ENCODE results near the gene ZBED5. TPM values are rescaled to one million over a fixed set of nuclear protein-coding genes. Genes with fewer than 3 reads are reported as not detected.
A peak's percentile ranks its signal among the peaks of the same experiment; 100 is the strongest.

The ZBED5 gene
- total and polyA plus RNA-seq, 9 of the 15 experiments (the other 6 are each of a cell fraction or from before 2014, with no cell fraction given) = 12.4 to 70.7 (median 26.8) TPM

DNA sequence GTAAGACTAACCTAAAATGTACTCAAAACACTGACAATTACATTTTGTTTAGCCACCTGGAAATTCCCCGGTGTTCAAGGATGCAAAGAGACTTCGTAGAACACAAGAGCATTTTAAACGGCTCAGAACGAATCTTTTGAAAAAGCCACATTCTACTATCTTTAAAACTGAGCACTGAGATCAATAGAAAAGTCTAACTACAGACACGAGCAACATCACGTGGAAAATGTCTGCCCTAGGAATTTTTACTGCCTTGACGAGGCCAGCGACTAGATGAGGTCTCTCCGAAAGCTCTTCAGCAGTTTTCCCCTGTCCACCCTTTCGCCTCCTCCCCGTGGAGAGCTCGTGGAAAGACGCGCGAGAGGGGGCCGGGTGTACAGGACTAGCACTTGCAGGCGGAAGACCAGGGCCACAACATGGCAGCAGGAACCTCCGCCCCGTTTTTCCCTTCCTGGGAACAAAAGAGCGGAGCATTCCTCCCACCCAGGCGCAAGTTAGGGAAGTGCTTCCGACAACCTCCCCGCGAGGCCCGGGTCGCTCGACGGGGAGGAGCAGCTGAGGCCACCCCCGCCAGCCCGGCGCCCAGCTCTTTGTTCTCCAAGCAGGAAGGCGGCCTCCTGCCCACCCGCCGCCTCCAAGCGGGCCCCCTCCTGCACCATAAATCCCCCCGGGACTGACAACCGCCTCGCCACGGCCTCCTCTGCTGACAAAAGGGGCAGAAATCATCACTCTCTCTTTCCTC lies 50.2 kb downstream of the ZBED5 start (continued):
- TF ChIP-seq, protein P1, sequence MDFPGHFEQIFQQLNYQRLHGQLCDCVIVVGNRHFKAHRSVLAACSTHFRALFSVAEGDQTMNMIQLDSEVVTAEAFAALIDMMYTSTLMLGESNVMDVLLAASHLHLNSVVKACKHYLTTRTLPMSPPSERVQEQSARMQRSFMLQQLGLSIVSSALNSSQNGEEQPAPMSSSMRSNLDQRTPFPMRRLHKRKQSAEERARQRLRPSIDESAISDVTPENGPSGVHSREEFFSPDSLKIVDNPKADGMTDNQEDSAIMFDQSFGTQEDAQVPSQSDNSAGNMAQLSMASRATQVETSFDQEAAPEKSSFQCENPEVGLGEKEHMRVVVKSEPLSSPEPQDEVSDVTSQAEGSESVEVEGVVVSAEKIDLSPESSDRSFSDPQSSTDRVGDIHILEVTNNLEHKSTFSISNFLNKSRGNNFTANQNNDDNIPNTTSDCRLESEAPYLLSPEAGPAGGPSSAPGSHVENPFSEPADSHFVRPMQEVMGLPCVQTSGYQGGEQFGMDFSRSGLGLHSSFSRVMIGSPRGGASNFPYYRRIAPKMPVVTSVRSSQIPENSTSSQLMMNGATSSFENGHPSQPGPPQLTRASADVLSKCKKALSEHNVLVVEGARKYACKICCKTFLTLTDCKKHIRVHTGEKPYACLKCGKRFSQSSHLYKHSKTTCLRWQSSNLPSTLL (IDR thresholded peaks at IDR 0.05) = no peak
- TF ChIP-seq ZNF589 (CRISPR knock-in tag; IDR thresholded peaks at IDR 0.05; ENCODE audit: low read depth) = no peak
- no peak for TF ChIP-seq FOSL1 (tag; conservative IDR thresholded peaks at IDR 0.05)
- TF ChIP-seq ZNF75A (CRISPR knock-in tag; IDR thresholded peaks at IDR 0.05) = no peak
- TF ChIP-seq ZNF830 (CRISPR knock-in tag; IDR thresholded peaks at IDR 0.05) = no peak

DNA sequence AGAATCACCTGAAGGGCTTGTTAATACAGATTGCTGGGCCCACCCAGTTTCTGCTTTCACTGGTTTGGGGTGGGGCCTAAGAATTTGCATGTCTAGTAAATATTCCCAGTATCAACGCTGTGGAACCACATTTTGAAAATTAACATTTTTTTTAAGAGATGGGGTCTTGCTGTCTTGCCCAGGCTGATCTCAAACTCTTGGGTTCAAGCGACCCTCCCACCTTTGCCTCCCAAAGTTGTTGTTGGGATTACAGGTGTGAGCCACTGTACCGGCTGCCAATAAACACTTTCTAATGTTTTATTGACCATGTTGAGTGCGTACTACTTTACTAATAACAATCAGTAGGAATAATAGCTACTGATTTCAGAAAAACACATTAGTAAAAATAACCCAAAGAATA lies 51.6 kb downstream of the ZBED5 start:
- H3K79me2 ChIP-seq (ENCODE audit: control insufficient read depth, insufficient read depth, low read length) = peaks cover 62% of the 10 kb centered on the region
- H3K9me3 ChIP-seq (replicated peaks; ENCODE audit: control insufficient read depth, insufficient read depth, low read depth, low read length) = no peaks in the 10 kb centered on the region
- ATAC-seq = no peak
- H3K4me2 ChIP-seq (ENCODE audit: insufficient read depth, low read length) = 0 out of 2 replicates have a peak overlapping the region, but pooled peaks have one; percentile 96
- no peak for FAIRE-seq
- no peak for DNase-seq (ENCODE audit: extremely low read depth in 1 of 4, low spot score in 3 of 4)
- peaks cover 3% of the 10 kb centered on the region; the same call in 1 of the 2 replicates for H4K20me1 ChIP-seq (replicated peaks; ENCODE audit: control insufficient read depth, insufficient read depth, low read length)
- in situ Hi-C loops (cut with MboI) = no loop called here
- ChIA-PET POLR2A (interaction anchor here (0.7 to 7.7 kb wide), 6 partner anchors 8 to 93 kb away, joined by 3 to 105 read pairs (median 38); partner anchors contain the start of gene ZBED5), CTCF (ENCODE audit: low intra/inter-chr PET ratio) (no interaction called here)
- no peak overlapping the region for H3K27ac ChIP-seq (ENCODE audit: extremely low read depth, low read depth, low read length)
- H3K36me3 ChIP-seq (ENCODE audit: control insufficient read depth, insufficient read depth, low read length) = peaks cover 65% of the 10 kb centered on the region
- BruUV-seq (replicated peaks) = no TSS peak
- TF ChIP-seq, protein P2, sequence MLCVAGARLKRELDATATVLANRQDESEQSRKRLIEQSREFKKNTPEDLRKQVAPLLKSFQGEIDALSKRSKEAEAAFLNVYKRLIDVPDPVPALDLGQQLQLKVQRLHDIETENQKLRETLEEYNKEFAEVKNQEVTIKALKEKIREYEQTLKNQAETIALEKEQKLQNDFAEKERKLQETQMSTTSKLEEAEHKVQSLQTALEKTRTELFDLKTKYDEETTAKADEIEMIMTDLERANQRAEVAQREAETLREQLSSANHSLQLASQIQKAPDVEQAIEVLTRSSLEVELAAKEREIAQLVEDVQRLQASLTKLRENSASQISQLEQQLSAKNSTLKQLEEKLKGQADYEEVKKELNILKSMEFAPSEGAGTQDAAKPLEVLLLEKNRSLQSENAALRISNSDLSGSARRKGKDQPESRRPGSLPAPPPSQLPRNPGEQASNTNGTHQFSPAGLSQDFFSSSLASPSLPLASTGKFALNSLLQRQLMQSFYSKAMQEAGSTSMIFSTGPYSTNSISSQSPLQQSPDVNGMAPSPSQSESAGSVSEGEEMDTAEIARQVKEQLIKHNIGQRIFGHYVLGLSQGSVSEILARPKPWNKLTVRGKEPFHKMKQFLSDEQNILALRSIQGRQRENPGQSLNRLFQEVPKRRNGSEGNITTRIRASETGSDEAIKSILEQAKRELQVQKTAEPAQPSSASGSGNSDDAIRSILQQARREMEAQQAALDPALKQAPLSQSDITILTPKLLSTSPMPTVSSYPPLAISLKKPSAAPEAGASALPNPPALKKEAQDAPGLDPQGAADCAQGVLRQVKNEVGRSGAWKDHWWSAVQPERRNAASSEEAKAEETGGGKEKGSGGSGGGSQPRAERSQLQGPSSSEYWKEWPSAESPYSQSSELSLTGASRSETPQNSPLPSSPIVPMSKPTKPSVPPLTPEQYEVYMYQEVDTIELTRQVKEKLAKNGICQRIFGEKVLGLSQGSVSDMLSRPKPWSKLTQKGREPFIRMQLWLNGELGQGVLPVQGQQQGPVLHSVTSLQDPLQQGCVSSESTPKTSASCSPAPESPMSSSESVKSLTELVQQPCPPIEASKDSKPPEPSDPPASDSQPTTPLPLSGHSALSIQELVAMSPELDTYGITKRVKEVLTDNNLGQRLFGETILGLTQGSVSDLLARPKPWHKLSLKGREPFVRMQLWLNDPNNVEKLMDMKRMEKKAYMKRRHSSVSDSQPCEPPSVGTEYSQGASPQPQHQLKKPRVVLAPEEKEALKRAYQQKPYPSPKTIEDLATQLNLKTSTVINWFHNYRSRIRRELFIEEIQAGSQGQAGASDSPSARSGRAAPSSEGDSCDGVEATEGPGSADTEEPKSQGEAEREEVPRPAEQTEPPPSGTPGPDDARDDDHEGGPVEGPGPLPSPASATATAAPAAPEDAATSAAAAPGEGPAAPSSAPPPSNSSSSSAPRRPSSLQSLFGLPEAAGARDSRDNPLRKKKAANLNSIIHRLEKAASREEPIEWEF (CRISPR knock-in tag; IDR thresholded peaks at IDR 0.05) = no peak
- no peak for TF ChIP-seq SMAD4 (CRISPR knock-in tag; conservative IDR thresholded peaks at IDR 0.05)
- TF ChIP-seq KLF10 (CRISPR knock-in tag; IDR thresholded peaks at IDR 0.05) = no peak
- peak; percentile 58; the same call in 1 of the 2 replicates for TF ChIP-seq RBFOX2 (IDR thresholded peaks at IDR 0.05; ENCODE audit: low read depth, low read length)
- TF ChIP-seq ZNF121 (CRISPR knock-in tag; conservative IDR thresholded peaks at IDR 0.05) = peak; percentile 97
- no peak for TF ChIP-seq ZNF224 (CRISPR knock-in tag; IDR thresholded peaks at IDR 0.05)
- no peak for TF ChIP-seq ARHGAP35 (IDR thresholded peaks at IDR 0.05; ENCODE audit: partially characterized antibody)
- no peak for TF ChIP-seq DDX20 (tag; IDR thresholded peaks at IDR 0.05; ENCODE audit: low read depth)
- peak overlapping the region; percentile 94; the same call in 1 of the 2 replicates for H3K4me3 ChIP-seq
- WGBS (ENCODE audit: insufficient coverage, low coverage, missing lambda C conversion rate) = 93% methylated on average over 4 of the region's 4 CpGs
- no peaks in the 10 kb centered on the region for H3K27me3 ChIP-seq (ENCODE audit: control insufficient read depth in 2 of 2, insufficient read depth in 2 of 2, low read length in 2 of 2)
- H3K4me1 ChIP-seq (replicated peaks in 1 of 2; ENCODE audit: control insufficient read depth in 2 of 2, insufficient read depth in 2 of 2, low read length in 2 of 2) = peaks cover 11 to 13% of the 10 kb centered on the region in 2 experiments; a peak in 4 of 5 replicates
- H2AFZ ChIP-seq (ENCODE audit: low read depth, low read length) = no peak overlapping the region
- H3K9me1 ChIP-seq (ENCODE audit: control insufficient read depth, insufficient read depth, low read length) = no peaks in the 10 kb centered on the region
- intact Hi-C loops (cut with micrococcal nuclease) = no loop called here
- H3K9ac ChIP-seq (ENCODE audit: insufficient read depth in 1 of 2, low read depth in 2 of 2, low read length in 2 of 2) = no peak overlapping the region
